ENCODE results near the gene C1orf35. TPM values are rescaled to one million over a fixed set of nuclear protein-coding genes. Genes with fewer than 3 reads are reported as not detected.

C1orf35 gene
- total RNA-seq, 1 donor = 5.4 TPM

DNA sequence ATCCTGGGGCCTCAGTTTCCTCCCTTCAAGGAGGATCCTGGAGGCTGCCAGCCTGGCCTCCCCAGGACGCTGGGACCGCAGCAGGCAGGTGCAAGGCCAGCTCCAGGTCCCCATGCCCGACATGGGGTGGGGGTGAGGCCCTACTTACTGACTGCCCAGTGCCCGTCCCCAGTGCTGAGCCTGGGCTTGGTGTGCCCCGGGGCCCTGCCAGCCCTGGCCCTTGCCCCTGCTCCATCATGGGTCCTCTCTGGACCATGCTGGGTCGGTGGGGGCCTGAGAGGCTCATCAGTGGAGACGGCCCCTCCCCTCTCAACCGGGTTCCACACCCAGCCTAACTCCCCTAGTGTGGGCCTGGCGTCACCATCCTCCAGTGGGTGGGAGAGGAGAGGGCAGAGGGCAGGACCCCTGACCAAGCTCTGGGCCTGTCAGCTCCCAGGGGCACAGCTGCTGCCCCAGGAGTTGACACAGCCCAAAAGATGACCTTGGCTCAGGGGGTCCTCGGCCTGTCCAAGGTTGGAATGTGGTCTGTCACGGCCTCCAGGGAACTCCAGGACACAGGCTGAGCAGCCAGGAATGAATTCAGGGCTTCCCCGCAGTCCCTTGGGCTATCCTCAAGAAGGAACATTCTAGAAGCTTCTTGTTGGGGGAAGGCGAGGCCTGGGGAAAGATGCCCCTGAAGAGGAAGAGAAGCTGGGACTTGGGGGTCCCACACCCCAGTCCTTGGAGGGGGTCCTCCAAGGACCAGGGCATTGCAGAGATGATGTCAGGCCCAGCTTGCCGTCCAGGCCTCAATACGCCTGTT lies 38.2 kb downstream of the C1orf35 start:
- Histone ChIP-seq H4K20me1 (ENCODE audit: insufficient read depth, low read length) (no peaks in the 10 kb centered on the region), H3K4me1 (ENCODE audit: insufficient read depth, low read length) (no peaks in the 10 kb centered on the region), H3K27ac (ENCODE audit: low read depth, low read length) (no peak overlapping the region), H3K9me3 (ENCODE audit: low read depth, low read length) (no peaks in the 10 kb centered on the region), H3K4me2 (ENCODE audit: insufficient read depth, low read length) (no peak overlapping the region), H3K79me2 (ENCODE audit: insufficient read depth, low read length) (no peaks in the 10 kb centered on the region), H3K27me3 (ENCODE audit: insufficient read depth, low read length) (peaks cover 30% of the 10 kb centered on the region), H2AFZ (ENCODE audit: low read length) (no peak overlapping the region), H3K36me3 (ENCODE audit: insufficient read depth, low read length) (no peaks in the 10 kb centered on the region), H3K4me3 (ENCODE audit: insufficient read depth, low read length) (no peak overlapping the region)
- DNase-seq (ENCODE audit: insufficient read length, low spot score, missing footprints) = peak; percentile 66
- TF ChIP-seq, protein P1, sequence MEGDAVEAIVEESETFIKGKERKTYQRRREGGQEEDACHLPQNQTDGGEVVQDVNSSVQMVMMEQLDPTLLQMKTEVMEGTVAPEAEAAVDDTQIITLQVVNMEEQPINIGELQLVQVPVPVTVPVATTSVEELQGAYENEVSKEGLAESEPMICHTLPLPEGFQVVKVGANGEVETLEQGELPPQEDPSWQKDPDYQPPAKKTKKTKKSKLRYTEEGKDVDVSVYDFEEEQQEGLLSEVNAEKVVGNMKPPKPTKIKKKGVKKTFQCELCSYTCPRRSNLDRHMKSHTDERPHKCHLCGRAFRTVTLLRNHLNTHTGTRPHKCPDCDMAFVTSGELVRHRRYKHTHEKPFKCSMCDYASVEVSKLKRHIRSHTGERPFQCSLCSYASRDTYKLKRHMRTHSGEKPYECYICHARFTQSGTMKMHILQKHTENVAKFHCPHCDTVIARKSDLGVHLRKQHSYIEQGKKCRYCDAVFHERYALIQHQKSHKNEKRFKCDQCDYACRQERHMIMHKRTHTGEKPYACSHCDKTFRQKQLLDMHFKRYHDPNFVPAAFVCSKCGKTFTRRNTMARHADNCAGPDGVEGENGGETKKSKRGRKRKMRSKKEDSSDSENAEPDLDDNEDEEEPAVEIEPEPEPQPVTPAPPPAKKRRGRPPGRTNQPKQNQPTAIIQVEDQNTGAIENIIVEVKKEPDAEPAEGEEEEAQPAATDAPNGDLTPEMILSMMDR (IDR thresholded peaks at IDR 0.05; ENCODE audit: extremely low read depth, low read depth, low read length) = no peak

DNA sequence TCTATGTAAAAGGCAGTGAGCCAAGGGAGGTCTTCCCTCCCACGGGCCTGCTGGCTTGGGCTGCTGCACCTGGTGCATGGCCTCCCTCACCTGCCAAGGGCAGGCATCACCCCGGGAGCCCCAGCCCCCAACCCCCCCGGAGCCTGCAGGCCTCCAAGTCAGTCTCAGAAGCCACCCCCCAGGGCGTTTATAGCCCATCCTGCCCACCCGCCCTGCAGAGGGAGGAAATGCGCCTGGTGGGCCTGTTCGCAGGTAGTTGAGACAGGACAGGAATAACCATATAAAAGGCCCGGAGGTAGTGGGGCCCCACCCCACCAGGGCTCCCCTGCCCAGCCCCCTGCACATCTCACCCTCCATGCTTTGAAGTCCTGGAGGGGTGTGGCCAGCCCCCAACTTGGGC lies 38.8 kb downstream of the C1orf35 start:
- no peaks in the 10 kb centered on the region for H3K79me2 ChIP-seq (ENCODE audit: insufficient read depth, low read length)
- no peaks in the 10 kb centered on the region for H3K9me3 ChIP-seq (ENCODE audit: low read depth, low read length)
- H3K27me3 ChIP-seq (ENCODE audit: insufficient read depth, low read length) = peaks cover 36% of the 10 kb centered on the region
- H3K36me3 ChIP-seq (ENCODE audit: insufficient read depth, low read length) = no peaks in the 10 kb centered on the region
- H3K27ac ChIP-seq (ENCODE audit: low read depth, low read length) = no peak overlapping the region
- H3K4me3 ChIP-seq (ENCODE audit: insufficient read depth, low read length) = no peak overlapping the region
- H3K4me2 ChIP-seq (ENCODE audit: insufficient read depth, low read length) = no peak overlapping the region
- H4K20me1 ChIP-seq (ENCODE audit: insufficient read depth, low read length) = no peaks in the 10 kb centered on the region
- TF ChIP-seq, protein P1 (IDR thresholded peaks at IDR 0.05; ENCODE audit: extremely low read depth, low read depth, low read length) = no peak
- no peak overlapping the region for H2AFZ ChIP-seq (ENCODE audit: low read length)
- no peaks in the 10 kb centered on the region for H3K4me1 ChIP-seq (ENCODE audit: insufficient read depth, low read length)
- DNase-seq (ENCODE audit: insufficient read length, low spot score, missing footprints) = peak; percentile 47

DNA sequence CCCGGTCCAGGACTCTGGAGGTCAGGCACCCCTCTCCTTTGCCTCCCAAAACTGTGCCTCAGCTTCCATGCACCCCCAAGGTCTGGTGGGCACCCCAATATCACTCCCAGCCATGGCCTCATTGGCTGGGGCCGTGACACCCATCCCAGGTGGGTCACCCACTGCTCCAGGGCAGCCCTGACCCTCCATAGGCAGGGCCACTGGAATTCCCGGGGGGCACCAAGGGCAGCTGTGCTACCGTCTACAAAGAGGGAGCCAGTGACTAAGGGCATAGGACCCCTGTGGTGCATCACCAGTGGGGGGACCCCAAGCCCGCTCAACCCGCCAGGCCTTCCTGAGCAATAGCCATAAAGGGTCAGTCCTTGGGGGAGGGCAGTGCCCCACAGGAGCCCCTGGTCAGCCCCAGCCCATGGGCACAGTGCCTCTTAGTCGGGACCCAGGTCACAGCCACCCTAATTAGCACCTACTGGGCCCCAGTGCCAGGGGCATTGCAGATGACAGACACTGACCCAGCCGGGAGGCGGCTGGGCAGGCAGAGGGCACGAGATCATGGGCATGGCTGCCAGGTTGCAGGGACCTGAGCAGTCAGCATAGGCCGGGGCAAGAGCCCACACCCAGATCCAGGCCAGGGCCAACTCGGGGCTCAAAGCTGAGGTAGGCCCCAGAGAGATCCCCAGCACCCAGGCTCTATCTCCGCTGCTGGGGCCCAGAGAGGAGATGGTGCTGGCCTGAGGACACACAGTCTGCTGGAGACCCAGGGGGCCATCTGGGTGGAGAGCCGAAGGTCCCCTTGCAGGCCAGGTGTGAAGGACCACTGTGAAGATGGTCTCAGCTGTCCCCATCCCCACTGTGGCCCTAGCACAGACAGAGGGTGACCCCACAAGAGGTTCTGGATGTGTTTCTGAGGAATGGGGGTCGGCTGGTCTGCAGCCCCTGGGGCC lies 39.6 kb downstream of the C1orf35 start:
- TF ChIP-seq, protein P1 (IDR thresholded peaks at IDR 0.05; ENCODE audit: extremely low read depth, low read depth, low read length) = no peak
- no peak overlapping the region for H3K4me3 ChIP-seq (ENCODE audit: insufficient read depth, low read length)
- H2AFZ ChIP-seq (ENCODE audit: low read length) = no peak overlapping the region
- no peaks in the 10 kb centered on the region for H4K20me1 ChIP-seq (ENCODE audit: insufficient read depth, low read length)
- peak; percentile 76 for DNase-seq (ENCODE audit: insufficient read length, low spot score, missing footprints)
- no peaks in the 10 kb centered on the region for H3K9me3 ChIP-seq (ENCODE audit: low read depth, low read length)
- peaks cover 44% of the 10 kb centered on the region for H3K27me3 ChIP-seq (ENCODE audit: insufficient read depth, low read length)
- H3K4me1 ChIP-seq (ENCODE audit: insufficient read depth, low read length) = no peaks in the 10 kb centered on the region
- no peak overlapping the region for H3K27ac ChIP-seq (ENCODE audit: low read depth, low read length)
- no peak overlapping the region for H3K4me2 ChIP-seq (ENCODE audit: insufficient read depth, low read length)
- no peaks in the 10 kb centered on the region for H3K79me2 ChIP-seq (ENCODE audit: insufficient read depth, low read length)
- no peaks in the 10 kb centered on the region for H3K36me3 ChIP-seq (ENCODE audit: insufficient read depth, low read length)

DNA sequence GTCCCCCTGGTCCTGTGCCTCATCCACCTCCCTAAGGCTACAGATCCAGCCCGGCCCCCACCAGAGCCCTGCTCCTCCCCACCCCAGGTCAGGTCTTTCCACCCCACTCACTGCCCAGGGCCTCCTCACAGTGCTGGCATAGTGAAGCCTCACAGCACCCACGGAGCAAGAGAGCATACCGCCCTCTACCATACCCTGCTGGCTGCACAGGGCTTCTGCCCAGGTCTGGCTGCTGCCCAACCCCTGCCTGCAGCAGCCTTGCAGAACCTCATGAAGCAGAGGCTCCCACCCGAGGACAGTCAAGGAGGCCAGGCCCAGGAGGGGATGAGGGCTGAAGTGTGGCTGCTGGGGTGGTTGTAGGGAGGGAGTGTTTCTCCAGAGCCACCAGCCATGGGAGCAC lies 40.3 kb downstream of the C1orf35 start:
- Histone ChIP-seq H3K36me3 (ENCODE audit: insufficient read depth, low read length) (no peaks in the 10 kb centered on the region), H3K79me2 (ENCODE audit: insufficient read depth, low read length) (no peaks in the 10 kb centered on the region), H3K4me2 (ENCODE audit: insufficient read depth, low read length) (no peak overlapping the region), H2AFZ (ENCODE audit: low read length) (no peak overlapping the region), H3K27me3 (ENCODE audit: insufficient read depth, low read length) (peaks cover 51% of the 10 kb centered on the region), H3K4me3 (ENCODE audit: insufficient read depth, low read length) (no peak overlapping the region), H3K4me1 (ENCODE audit: insufficient read depth, low read length) (no peaks in the 10 kb centered on the region), H4K20me1 (ENCODE audit: insufficient read depth, low read length) (no peaks in the 10 kb centered on the region), H3K27ac (ENCODE audit: low read depth, low read length) (no peak overlapping the region), H3K9me3 (ENCODE audit: low read depth, low read length) (no peaks in the 10 kb centered on the region)
- peak; percentile 79 for DNase-seq (ENCODE audit: insufficient read length, low spot score, missing footprints)
- TF ChIP-seq, protein P1 (IDR thresholded peaks at IDR 0.05; ENCODE audit: extremely low read depth, low read depth, low read length) = no peak

Data from osteoblast (primary cell).